OCI-LY1 (cell line): ENCODE measurements around the gene AQR.

ENCODE experiments used
- H2AFZ ChIP-seq: fragments of 200-600 bp; sonication (generic), shearing (Covaris generic); 2 replicates; pipeline ENCODE4 v1.6.0; 2014; ENCODE audit warnings: antibody characterized with exemption, mild to moderate bottlenecking, low read length
- H3F3A ChIP-seq: fragments of 200-600 bp; sonication (generic), shearing (Covaris generic); 2 replicates; pipeline ENCODE4 v1.6.0; 2014; ENCODE audit warnings: mild to moderate bottlenecking, antibody characterized with exemption, low read length, moderate library complexity; ENCODE audit not compliant: insufficient read depth
- H3K27ac ChIP-seq: fragments of 200-600 bp; sonication (generic); 2 replicates; pipeline ENCODE4 v1.5.1; 2014; ENCODE audit warnings: low read length, mixed run types, mild to moderate bottlenecking, low read depth; ENCODE audit not compliant: poor library complexity, severe bottlenecking
- H3K27me3 ChIP-seq: fragments of 200-600 bp; sonication (generic); 2 replicates; pipeline ENCODE4 v1.6.0; 2014; ENCODE audit warnings: antibody characterized with exemption, mild to moderate bottlenecking, low read length, moderate library complexity; ENCODE audit not compliant: insufficient read depth
- H3K36me3 ChIP-seq: fragments of 200-600 bp; sonication (generic); 2 replicates; pipeline ENCODE4 v1.6.1; 2014; ENCODE audit warnings: mild to moderate bottlenecking, antibody characterized with exemption, low read length, moderate library complexity, mixed read lengths; ENCODE audit not compliant: insufficient read depth
- H3K4me1 ChIP-seq: fragments of 200-600 bp; sonication (generic); 2 replicates; pipeline ENCODE4 v1.5.1; 2014; ENCODE audit warnings: mild to moderate bottlenecking, low read length, moderate library complexity; ENCODE audit not compliant: insufficient read depth, severe bottlenecking
- H3K4me2 ChIP-seq: fragments of 200-600 bp; sonication (generic), shearing (Covaris generic); 2 replicates; pipeline ENCODE4 v1.6.1; 2014; ENCODE audit warnings: low read length
- H3K4me3 ChIP-seq: fragments of 200-600 bp; sonication (generic); 2 replicates; pipeline ENCODE4 v1.5.1; 2014; ENCODE audit warnings: low read length, low read depth, mild to moderate bottlenecking, mixed read lengths; ENCODE audit not compliant: poor library complexity, severe bottlenecking
- H3K79me2 ChIP-seq: fragments of 200-600 bp; shearing (Covaris generic); 2 replicates; pipeline ENCODE4 v1.6.1; 2016; ENCODE audit warnings: mixed run types, low read length, mixed read lengths; ENCODE audit not compliant: insufficient read depth
- H3K9ac ChIP-seq: fragments of 200-600 bp; sonication (generic), shearing (Covaris generic); 2 replicates; pipeline ENCODE4 v1.6.1; 2014; ENCODE audit warnings: mild to moderate bottlenecking, low read length, mixed read lengths
- H3K9me2 ChIP-seq: fragments of 200-600 bp; sonication (generic), shearing (Covaris generic); 2 replicates; pipeline ENCODE4 v1.6.1; 2014; ENCODE audit warnings: low read depth, mild to moderate bottlenecking, low read length, mixed read lengths
- H3K9me3 ChIP-seq: fragments of 200-600 bp; shearing (Covaris generic); 2 replicates; pipeline ENCODE4 v1.6.1; 2014; ENCODE audit warnings: low read length, mixed read lengths
- H4K20me1 ChIP-seq: fragments of 200-600 bp; sonication (generic), shearing (Covaris generic); 2 replicates; pipeline ENCODE4 v1.6.0; 2016; ENCODE audit warnings: mild to moderate bottlenecking, low read length; ENCODE audit not compliant: insufficient read depth
- CTCF ChIP-seq: fragments of 200-600 bp; sonication (generic), shearing (Covaris generic); IDR thresholded peaks from 2 replicates; pipeline ENCODE4 v1.5.1; 2017; ENCODE audit warnings: mild to moderate bottlenecking, antibody characterized with exemption, low read length, moderate library complexity, mixed read lengths
- EZH2 ChIP-seq: fragments of 200-600 bp; sonication (generic), shearing (Covaris generic); IDR thresholded peaks from 2 replicates; pipeline ENCODE4 v1.8.0; 2017; ENCODE audit warnings: borderline replicate concordance, mixed run types, mild to moderate bottlenecking, antibody characterized with exemption, low read length, moderate library complexity, mixed read lengths

The AQR gene

DNA sequence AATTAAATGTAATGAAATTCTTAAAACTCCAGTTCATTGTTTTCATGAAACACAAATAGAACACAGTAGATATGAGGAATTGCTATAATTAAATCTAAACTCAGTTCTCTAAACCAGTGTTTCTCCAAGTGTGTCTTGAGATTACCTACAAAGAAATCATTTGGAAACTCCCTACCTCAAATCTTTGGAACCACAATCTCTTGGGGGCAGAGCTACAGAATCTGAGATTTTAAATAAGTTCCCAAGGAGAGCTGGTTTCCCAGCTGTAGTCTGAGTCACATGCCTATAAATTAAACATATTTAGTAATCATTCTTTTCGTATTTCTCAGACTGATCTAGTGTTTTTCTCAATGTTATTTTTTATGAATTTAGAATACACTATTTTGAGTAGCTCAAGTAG lies 157.2 kb downstream of the AQR start:
- Histone ChIP-seq H3K4me1 (no peaks in the 10 kb centered on the region), H3K9me2 (no peaks in the 10 kb centered on the region), H3K9ac (no peak overlapping the region), H4K20me1 (no peaks in the 10 kb centered on the region), H3K27me3 (no peaks in the 10 kb centered on the region), H3K79me2 (no peaks in the 10 kb centered on the region), H3K27ac (no peak overlapping the region), H3K9me3 (no peaks in the 10 kb centered on the region), H3K36me3 (no peaks in the 10 kb centered on the region), H2AFZ (no peak overlapping the region), H3K4me3 (no peak overlapping the region), H3F3A (no peaks in the 10 kb centered on the region), H3K4me2 (no peak overlapping the region)
- TF ChIP-seq EZH2 (no peak), CTCF (no peak)

- Histone ChIP-seq H3K36me3 (no peaks in the 10 kb centered on the region), H3K4me3 (no peak overlapping the region), H3K27ac (no peak overlapping the region), H3K79me2 (no peaks in the 10 kb centered on the region), H3K9me3 (no peaks in the 10 kb centered on the region), H3K4me2 (no peak overlapping the region), H3K9me2 (no peaks in the 10 kb centered on the region), H3F3A (no peaks in the 10 kb centered on the region), H3K27me3 (no peaks in the 10 kb centered on the region), H3K9ac (no peak overlapping the region), H3K4me1 (no peaks in the 10 kb centered on the region), H2AFZ (no peak overlapping the region), H4K20me1 (no peaks in the 10 kb centered on the region)
- no peak for TF ChIP-seq EZH2
- no peak for TF ChIP-seq CTCF
These were observed 159.0 kb downstream of the AQR start for GRCh38 chr15:34810443-34811129.

DNA sequence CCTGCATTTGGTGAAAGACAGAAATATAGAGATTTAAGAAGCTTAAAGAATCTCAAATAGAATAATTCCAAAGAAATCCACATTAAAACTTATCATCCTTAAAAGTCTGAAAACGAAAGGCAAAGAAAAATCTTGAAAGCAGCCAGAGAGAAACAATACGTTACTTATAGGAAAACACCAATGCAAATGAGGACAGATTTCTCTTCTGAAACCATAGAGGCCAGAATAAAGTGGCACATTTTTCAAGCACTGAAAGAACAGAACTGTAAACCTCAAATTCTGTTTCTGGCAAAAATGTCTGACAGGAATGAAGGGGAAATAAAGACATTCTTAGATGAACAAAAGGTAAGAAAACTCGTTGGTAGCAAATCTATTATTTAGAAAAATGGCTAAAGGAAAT lies 160.4 kb downstream of the AQR start:
- Histone ChIP-seq H3K27me3 (no peaks in the 10 kb centered on the region), H3K9me2 (no peaks in the 10 kb centered on the region), H3K4me2 (no peak overlapping the region), H2AFZ (no peak overlapping the region), H3K79me2 (no peaks in the 10 kb centered on the region), H3K27ac (no peak overlapping the region), H3F3A (no peaks in the 10 kb centered on the region), H3K4me3 (no peak overlapping the region), H3K9me3 (no peaks in the 10 kb centered on the region), H3K36me3 (no peaks in the 10 kb centered on the region), H4K20me1 (no peaks in the 10 kb centered on the region), H3K4me1 (no peaks in the 10 kb centered on the region), H3K9ac (no peak overlapping the region)
- no peak for TF ChIP-seq EZH2
- TF ChIP-seq CTCF: no peak
